HG02759 (cell line): ENCODE measurements around the gene KLC4.
"Not testable (repeated sequence)": the region's sequence is repeated elsewhere in the genome, so short reads cannot be mapped to it uniquely, and the experiment has no call there.

Source experiments
- ATAC-seq: cut with Tn5 transposase; IDR thresholded peaks from one replicate; pipeline ENCODE4 v1.9.1; 2021; ENCODE audit warnings: mild to moderate bottlenecking, moderate library complexity; ENCODE audit not compliant: unreplicated experiment

KLC4 gene

DNA sequence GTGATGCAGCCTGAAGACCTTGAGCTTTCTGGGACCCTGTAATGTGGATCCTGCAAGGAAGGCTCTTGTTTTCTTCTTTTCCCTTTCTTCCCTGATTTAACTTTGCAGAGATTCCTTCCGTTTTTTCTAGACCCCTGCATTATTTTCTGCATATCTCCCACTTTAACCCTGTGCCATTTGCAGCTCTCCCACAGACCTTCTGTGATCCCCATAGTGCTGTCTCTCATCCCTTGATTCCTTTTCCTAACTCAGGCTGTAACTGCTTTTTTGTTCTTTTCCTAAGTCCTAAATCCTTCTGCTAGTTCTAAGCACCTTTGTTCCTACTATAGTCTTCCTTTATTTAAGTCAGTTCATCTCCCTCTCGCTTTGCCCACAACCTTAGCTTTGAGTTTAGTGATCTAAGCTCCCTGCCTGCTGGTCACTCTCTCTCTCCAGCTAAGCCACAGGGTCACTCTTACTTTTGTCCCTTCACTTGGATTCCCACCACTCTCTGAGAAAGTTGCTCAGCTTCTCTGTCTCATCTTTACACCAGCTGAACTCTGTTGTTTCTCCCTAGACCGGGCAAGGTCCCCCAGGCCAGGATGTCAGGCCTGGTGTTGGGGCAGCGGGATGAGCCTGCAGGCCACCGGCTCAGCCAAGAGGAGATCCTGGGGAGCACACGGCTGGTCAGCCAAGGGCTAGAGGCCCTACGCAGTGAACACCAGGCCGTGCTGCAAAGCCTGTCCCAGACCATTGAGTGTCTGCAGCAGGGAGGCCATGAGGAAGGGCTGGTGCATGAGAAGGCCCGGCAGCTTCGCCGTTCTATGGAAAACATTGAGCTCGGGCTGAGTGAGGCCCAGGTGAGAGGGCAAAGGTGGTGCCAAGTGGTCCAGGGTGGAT, 1.6 kb downstream of the KLC4 start:
- no peak for ATAC-seq

DNA sequence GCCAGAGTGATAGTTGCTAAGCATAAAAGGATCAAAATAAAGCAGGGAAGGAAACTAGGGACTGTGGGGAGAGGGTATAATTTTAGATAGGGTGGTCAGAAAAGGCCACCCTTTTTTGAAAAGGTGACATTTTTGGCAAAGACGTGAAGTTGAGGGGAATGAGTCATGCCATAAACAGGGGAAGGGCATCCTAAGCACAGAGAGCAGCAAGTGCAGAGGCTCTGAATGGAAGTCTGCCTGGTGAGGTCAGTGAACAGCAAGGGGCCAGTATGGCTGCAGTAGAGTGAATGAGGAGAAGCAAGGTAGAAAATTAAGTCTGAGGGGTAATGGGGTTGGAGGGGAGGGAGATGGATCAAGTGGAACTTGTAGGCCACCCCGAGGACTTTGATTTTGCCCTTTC, 2.4 kb downstream of the KLC4 start:
- no peak for ATAC-seq

DNA sequence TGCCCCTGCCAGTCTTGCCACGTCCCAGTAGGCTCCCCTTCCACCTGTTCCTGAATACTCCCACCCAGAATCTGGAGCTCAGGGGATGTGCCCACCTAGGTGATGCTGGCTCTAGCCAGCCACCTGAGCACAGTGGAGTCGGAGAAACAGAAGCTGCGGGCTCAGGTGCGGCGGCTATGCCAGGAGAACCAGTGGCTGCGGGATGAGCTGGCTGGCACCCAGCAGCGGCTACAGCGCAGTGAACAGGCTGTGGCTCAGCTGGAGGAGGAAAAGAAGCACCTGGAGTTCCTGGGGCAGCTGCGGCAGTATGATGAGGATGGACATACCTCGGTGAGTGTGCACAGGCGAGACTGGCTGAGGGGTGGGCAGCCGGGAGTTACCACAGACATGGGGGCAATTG, 3.4 kb downstream of the KLC4 start:
- ATAC-seq: no peak

DNA sequence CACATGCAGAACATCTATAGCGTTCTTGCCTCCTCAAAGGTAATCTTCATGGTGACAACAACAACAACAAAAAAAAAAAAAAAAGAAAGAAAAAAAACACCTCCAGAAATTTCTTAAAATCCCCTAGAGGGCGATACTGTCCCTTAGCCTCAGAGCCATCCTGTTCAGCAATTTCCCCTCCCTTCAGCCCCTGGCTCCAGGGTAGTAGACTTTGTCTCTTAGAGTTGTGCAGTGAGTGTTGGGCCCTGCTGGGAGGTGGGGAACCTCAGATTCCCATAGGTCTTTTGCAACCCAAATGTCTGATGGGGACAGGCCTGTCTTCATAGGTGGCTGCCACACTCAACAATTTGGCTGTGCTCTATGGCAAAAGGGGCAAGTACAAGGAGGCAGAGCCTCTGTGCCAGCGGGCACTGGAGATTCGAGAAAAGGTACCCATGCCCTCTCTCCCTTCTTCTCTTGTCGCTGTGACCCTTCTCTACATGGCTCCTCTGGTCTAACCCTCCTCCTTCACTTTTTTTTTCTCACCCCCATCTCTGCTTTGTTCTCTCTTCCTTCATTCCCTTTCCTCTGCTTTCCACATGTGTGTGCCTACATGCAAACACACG, 10.7 kb downstream of the KLC4 start:
- no peak for ATAC-seq

GRCh38 chr6:43074847-43075669, 15.6 kb downstream of the KLC4 start:
- no peak for ATAC-seq

DNA sequence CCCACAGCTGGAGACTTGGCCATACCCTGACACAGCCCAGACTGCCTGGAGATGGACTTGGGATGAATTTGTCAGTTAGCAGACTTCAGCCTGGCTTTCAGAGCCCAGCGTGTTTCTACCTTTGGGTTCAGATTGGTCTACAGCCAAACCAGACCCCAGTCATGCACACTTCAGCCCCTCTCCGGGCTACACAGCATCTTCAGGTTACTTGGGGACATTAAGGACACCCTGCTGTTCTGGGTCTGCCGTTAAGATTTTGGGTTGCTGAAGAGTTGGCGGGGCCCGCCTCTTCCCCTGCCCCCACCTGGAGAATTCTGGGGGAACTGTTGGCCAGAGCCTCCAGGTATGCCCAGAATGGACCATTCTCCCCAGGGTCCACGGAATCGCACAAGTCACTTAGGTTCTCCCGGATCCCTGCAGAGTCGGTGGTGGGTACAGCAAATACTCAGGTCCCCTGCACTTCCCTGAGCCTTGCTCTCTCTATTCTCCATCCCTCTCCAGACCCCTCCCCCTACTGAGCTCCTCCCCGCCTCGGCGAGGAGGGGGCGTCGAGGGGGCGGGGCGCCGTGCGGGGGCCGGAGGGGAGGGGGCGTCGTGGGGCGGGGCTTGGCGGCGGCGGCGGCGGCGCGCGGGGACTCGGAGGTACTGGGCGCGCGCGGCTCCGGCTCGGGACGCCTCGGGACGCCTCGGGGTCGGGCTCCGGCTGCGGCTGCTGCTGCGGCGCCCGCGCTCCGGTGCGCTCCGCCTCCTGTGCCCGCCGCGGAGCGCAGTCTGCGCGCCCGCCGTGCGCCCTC, 16.4 kb downstream of the KLC4 start, which contains the start of gene PTK7:
TSS of gene PTK7 (plus strand) at position 645 of the 794 bp plus-strand sequence. CDS start 175 bp downstream, outside the sequence.
- ATAC-seq: peak; percentile 53

- ATAC-seq: peak; percentile 28
These were observed 17.3 kb downstream of the KLC4 start for GRCh38 chr6:43076464-43077332.

DNA sequence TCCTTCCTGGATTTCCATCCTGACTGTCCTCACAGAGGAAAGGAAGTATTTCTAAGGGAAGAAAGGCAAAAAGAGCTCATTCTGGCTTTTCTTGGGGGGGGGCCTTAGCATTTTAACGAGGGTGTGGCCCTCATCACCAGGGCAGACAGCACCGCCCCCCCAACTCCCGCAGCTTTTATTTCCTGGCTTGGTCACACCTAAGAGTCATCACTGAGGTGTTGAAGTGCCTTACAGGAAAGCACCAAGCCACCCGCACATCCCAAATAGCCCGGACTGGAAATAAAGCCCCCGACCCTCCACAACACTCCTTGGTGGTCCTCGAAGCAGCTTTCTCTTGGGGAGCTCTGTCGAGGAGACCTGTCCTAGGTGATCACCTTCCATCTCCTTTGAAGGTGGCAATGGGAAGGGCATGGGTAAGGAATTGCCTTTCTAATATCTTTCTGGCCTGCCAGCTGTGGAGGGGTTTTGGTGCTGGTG, 17.9 kb downstream of the KLC4 start:
- ATAC-seq: no peak

DNA sequence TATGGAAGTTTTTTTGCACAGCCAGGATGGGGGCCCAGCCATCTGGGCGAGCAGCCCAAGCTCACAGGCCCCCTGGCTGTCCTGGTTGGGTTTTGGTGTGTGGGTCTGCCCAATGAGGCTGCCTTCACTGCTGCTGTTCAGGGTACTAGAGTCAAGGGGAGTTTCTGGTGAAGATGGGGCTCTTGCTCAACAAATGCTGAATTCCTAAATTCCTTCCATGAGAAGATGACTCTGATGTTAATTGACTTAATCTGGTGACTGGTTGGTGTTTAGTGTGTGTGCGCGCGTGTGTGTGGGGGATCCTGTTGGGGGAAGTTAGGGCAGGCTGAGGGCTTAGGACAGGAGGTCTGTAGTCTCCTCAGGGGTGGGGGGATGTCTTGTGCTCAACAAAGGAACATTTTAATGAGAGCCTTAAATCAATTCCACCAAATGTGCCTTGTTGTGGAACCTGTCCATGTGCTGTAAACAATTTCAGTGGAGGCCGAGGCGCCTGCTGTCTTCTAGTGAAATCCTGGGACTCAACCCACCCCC, 18.6 kb downstream of the KLC4 start:
- no peak for ATAC-seq

DNA sequence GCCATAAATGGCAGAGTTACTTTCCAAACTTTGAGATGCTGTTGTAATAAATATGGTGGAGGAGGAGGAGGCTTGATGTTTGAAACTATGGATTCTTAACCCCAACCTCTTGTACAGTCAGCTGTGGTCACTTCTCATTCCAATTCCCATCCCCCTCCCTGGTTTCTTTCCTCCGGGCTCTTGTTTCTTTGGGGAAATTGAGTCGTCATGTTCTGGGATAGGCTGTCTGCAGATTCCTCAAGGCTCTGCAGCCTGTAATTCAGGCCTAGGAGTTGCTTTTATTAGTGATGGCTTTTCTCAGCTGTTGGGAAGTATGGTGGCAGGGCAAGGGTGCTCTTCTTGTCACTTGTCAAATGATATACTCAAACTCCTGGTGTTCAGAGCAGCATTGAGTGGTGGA, 19.3 kb downstream of the KLC4 start:
- ATAC-seq: no peak

GRCh38 chr6:43081043-43081442, 21.6 kb downstream of the KLC4 start:
- no peak for ATAC-seq

GRCh38 chr6:43081922-43082321, 22.5 kb downstream of the KLC4 start:
- ATAC-seq: not testable (repeated sequence)

GRCh38 chr6:43082806-43083655, 23.6 kb downstream of the KLC4 start:
- no peak for ATAC-seq

DNA sequence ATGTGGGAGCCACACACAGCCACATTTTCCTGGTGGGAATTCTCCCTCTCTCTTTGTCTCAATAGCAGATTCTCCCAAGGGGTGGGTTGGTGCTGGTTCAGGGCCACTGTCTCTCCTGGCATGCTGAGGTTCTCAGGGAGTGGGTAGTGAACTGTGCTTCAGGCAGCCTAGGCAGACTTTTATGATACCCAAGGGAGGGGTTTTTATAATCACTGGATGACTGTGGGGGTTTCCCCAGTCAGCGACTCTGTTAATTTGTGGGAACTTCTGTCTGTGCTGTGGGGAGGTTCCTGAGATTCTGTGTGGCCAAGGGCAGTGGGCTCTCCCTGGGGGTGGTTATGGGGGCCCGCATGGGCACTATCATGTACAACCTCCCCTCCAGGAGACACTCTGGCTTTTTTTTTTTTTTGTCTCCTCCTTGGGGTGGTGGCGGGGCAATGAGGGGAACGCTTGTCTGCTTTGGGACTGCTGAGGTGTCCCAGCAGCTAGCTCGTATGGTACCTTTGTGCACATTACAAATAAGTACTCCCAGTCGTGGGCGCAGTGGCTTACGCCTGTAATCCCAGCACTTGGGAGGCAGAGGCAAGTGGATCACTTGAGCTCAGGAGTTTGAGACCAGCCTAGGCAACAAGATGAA, 26.7 kb downstream of the KLC4 start:
- peak; percentile 59 for ATAC-seq

- no peak for ATAC-seq
These were observed 29.2 kb downstream of the KLC4 start for GRCh38 chr6:43088654-43089056.

- ATAC-seq: no peak
These were observed 30.0 kb downstream of the KLC4 start for GRCh38 chr6:43089467-43089866.

DNA sequence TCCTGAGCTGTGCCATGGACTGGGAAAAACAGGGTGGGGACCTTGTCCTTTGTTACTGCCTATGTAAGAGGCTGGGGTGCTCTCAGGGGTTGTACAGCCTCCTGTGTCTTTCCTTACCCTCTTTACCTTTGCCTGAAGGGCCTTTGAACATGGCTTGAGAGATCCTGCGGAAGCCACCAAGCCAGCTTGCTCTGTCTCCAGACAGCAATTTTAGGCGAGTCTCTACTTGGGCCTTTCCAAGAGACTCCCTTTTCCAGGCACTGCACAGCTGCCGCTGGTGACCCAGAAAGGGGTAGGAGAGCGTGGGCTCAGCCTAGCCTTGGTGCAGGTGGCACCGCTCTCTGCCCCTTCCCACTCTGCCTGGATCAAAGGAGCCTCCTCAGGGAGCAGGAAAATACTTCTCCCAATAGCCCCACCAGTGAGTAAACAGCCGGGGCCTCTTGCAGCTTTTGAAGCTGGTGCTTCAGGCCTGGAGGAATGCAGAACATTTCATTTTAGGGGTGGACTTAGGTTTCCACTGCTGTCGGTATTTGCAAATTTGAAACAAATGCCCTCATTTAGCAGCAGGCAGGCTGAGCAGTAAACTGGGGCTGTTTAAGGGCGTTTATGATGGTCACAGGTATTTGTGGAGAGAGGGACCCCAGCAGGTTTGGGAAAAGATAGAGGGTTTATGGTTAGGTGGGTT, 30.6 kb downstream of the KLC4 start:
- no peak for ATAC-seq
